D721Med (cell line): ENCODE data around the gene TTC7B.

Experiments used
- DNase-seq: peaks from one replicate; pipeline ENCODE4 v3.0.0; 2011; ENCODE audit warnings: low spot score; ENCODE audit not compliant: insufficient read length
- FAIRE-seq: peaks from 2 replicates; lab custom pipeline; 2011; peaks lifted over from hg19 to GRCh38; lab: Jason Lieb, UNC
- CTCF ChIP-seq: IDR thresholded peaks from 2 replicates; pipeline ENCODE4 v1.5.1; 2012; ENCODE audit warnings: mild to moderate bottlenecking, control low read depth; ENCODE audit not compliant: insufficient read depth; ENCODE audit errors: missing control alignments

TTC7B gene

GRCh38 chr14:90488256-90488655 is 328.0 kb downstream of the TTC7B start:
- DNase-seq (no peak), FAIRE-seq (no peak)
- TF ChIP-seq CTCF: no peak

GRCh38 chr14:90487462-90487861 is 328.8 kb downstream of the TTC7B start:
- no peak for DNase-seq
- FAIRE-seq: no peak
- TF ChIP-seq CTCF: no peak

- TF ChIP-seq CTCF: no peak
- DNase-seq: no peak
- no peak for FAIRE-seq
Measured at GRCh38 chr14:90487031-90487430, 329.2 kb downstream of the TTC7B start.

- DNase-seq (no peak), FAIRE-seq (no peak)
- TF ChIP-seq CTCF: no peak
Measured at GRCh38 chr14:90484291-90484690, 331.9 kb downstream of the TTC7B start.

- FAIRE-seq (no peak), DNase-seq (no peak)
- no peak for TF ChIP-seq CTCF
Measured at GRCh38 chr14:90483571-90483974, 332.7 kb downstream of the TTC7B start.

- no peak for FAIRE-seq
- no peak for TF ChIP-seq CTCF
Measured at GRCh38 chr14:90483117-90483516, 333.1 kb downstream of the TTC7B start.

GRCh38 chr14:90475298-90475697 is 340.9 kb downstream of the TTC7B start:
- FAIRE-seq (no peak), DNase-seq (no peak)
- TF ChIP-seq CTCF: no peak

More at GRCh38 chr14:90483117-90483516, 333.1 kb downstream of the TTC7B start:
- no peak for DNase-seq
